Tibial nerve (tissue), 4 donors: ENCODE data around the gene DTX4. TPM values are rescaled to one million over a fixed set of nuclear protein-coding genes. Genes with fewer than 3 reads are reported as not detected.
A peak's percentile ranks its signal among the peaks of the same experiment; 100 is the strongest.

Experiments used
- DNase-seq, 2 donors: peaks; one replicate each; pipeline ENCODE4 v3.0.0-alpha.2; 2019; ENCODE audit warnings: low spot score in 2 of 2
- H3K27ac ChIP-seq, 4 donors: fragments of 200-600 bp; sonication (generic) in 3 of 4; one replicate each; pipeline ENCODE4 v1.5.1; 2017 to 2019; ENCODE audit warnings: mild to moderate bottlenecking in 1 of 4
- H3K27me3 ChIP-seq, 2 donors: fragments of 200-600 bp; sonication (generic) in 1 of 2; one replicate each; pipeline versions ENCODE4 v1.5.1 to v1.6.0; 2017 to 2019
- H3K36me3 ChIP-seq, 3 donors: fragments of 200-600 bp; sonication (generic); one replicate each; pipeline ENCODE4 v1.5.1; 2018 to 2019
- H3K4me1 ChIP-seq, 4 donors: fragments of 200-600 bp; sonication (generic) in 3 of 4; one replicate each; pipeline ENCODE4 v1.5.1; 2017 to 2019
- H3K4me3 ChIP-seq, 4 donors: fragments of 200-600 bp; sonication (generic) in 3 of 4; one replicate each; pipeline ENCODE4 v1.5.1; 2017 to 2019; ENCODE audit warnings: mild to moderate bottlenecking in 1 of 4, moderate library complexity in 1 of 4
- H3K9me3 ChIP-seq, 4 donors: fragments of 200-600 bp; sonication (generic) in 3 of 4; one replicate each; pipeline ENCODE4 v1.5.1; 2017 to 2019
- EP300 ChIP-seq, 2 donors: sonication (generic); formaldehyde crosslinking; IDR thresholded peaks; one replicate each; pipeline ENCODE4 v1.6.1; 2017; ENCODE audit warnings: antibody characterized with exemption in 2 of 2, mild to moderate bottlenecking in 1 of 2
- POLR2A ChIP-seq, 2 donors: fragments of 450-650 bp; IDR thresholded peaks; one replicate each; pipeline ENCODE4 v1.6.1; 2017; ENCODE audit warnings: antibody characterized with exemption in 2 of 2, mild to moderate bottlenecking in 2 of 2, moderate library complexity in 2 of 2
- WGBS, 2 donors: methylation state at CpG; one replicate each; pipeline ENCODE4 v1.1.5; 2018; 5-methylcytosine and 5-hydroxymethylcytosine counted together
- total RNA-seq, 4 donors: library from RNA; depleted of rRNA; stranded (reverse); fragments of >200 nt; gene quantifications; one replicate each; pipeline ENCODE4 v1.1.0, GENCODE V29; 2016
- TF ChIP-seq, protein P1 (sequence below), 5 experiments: fragments of 200-600 bp in 3 of 5; fragments of 450-650 bp in 2 of 5; sonication (generic) in 3 of 5; IDR thresholded peaks; one replicate each; pipeline ENCODE4 v1.5.1; 2016 to 2019; ENCODE audit warnings: antibody characterized with exemption in 5 of 5, mild to moderate bottlenecking in 3 of 5, moderate library complexity in 2 of 5

The DTX4 gene
- total RNA-seq, 4 donors from 2014 or later: 17.7 to 34.5 (median 25.8) TPM

GRCh38 chr11:59218893-59219292 lies 47.0 kb downstream of the DTX4 start:
- Histone ChIP-seq H3K9me3 (no peaks in the 10 kb centered on the region), H3K27me3 (no peaks in the 10 kb centered on the region), H3K27ac (no peak overlapping the region), H3K36me3 (no peaks in the 10 kb centered on the region), H3K4me1 (peaks cover 0 to 69% (median 21%) of the 10 kb centered on the region in 4 donors), H3K4me3 (no peak overlapping the region)
- TF ChIP-seq POLR2A (IDR thresholded peaks at IDR 0.05) (no peak), EP300 (IDR thresholded peaks at IDR 0.05) (no peak)
- TF ChIP-seq, protein P1, sequence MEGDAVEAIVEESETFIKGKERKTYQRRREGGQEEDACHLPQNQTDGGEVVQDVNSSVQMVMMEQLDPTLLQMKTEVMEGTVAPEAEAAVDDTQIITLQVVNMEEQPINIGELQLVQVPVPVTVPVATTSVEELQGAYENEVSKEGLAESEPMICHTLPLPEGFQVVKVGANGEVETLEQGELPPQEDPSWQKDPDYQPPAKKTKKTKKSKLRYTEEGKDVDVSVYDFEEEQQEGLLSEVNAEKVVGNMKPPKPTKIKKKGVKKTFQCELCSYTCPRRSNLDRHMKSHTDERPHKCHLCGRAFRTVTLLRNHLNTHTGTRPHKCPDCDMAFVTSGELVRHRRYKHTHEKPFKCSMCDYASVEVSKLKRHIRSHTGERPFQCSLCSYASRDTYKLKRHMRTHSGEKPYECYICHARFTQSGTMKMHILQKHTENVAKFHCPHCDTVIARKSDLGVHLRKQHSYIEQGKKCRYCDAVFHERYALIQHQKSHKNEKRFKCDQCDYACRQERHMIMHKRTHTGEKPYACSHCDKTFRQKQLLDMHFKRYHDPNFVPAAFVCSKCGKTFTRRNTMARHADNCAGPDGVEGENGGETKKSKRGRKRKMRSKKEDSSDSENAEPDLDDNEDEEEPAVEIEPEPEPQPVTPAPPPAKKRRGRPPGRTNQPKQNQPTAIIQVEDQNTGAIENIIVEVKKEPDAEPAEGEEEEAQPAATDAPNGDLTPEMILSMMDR (IDR thresholded peaks at IDR 0.05): no peak
- WGBS, 2 donors: 68 to 69% methylated on average over 2 of the region's 2 CpGs
- no peak for DNase-seq

DNA sequence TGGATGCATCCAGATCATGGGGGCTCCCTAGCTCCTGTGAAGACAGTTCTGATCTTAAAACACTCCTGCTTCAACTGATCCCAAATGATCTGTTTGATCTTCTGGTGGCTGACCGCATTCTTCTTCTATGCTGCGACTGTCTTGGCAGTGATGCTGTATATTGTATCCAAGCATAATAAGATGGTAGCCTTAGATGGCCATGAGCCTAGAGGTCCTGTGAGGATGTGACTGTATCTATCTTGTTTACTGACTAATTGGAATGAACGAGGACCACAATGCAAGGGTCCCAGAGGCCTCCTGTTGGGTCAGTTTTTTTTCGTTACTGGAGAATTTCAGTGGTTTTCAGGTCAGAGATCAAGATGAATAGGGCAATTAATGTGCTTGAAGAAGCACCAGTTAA lies 47.9 kb downstream of the DTX4 start:
- H3K4me3 ChIP-seq: no peak overlapping the region
- H3K27ac ChIP-seq: no peak overlapping the region
- peaks cover 0 to 79% (median 24%) of the 10 kb centered on the region in 4 donors for H3K4me1 ChIP-seq
- peak in 1 of 2 donors; percentile 48 for DNase-seq
- 46 to 61% methylated on average over 4 of the region's 4 CpGs for WGBS, 2 donors
- no peaks in the 10 kb centered on the region for H3K9me3 ChIP-seq
- no peaks in the 10 kb centered on the region for H3K36me3 ChIP-seq
- TF ChIP-seq POLR2A (IDR thresholded peaks at IDR 0.05) (no peak), EP300 (IDR thresholded peaks at IDR 0.05) (peak in 1 of 2 donors; percentile 28)
- TF ChIP-seq, protein P1 (IDR thresholded peaks at IDR 0.05): no peak
- H3K27me3 ChIP-seq: no peaks in the 10 kb centered on the region

- WGBS, 2 donors: 32 to 38% methylated on average over 4 of the region's 4 CpGs
- Histone ChIP-seq H3K9me3 (no peaks in the 10 kb centered on the region), H3K27ac (peak overlapping the region in 2 of 4 donors; percentile 50 to 70), H3K4me1 (peaks cover 0 to 76% (median 24%) of the 10 kb centered on the region in 4 donors), H3K36me3 (no peaks in the 10 kb centered on the region), H3K4me3 (no peak overlapping the region), H3K27me3 (no peaks in the 10 kb centered on the region)
- DNase-seq: no peak
- TF ChIP-seq POLR2A (IDR thresholded peaks at IDR 0.05): no peak
- TF ChIP-seq, protein P1 (IDR thresholded peaks at IDR 0.05): peak in 1 of 5 experiments; percentile 11
Measured at GRCh38 chr11:59221441-59221840, 49.5 kb downstream of the DTX4 start.

- no peak for DNase-seq
- Histone ChIP-seq H3K36me3 (no peaks in the 10 kb centered on the region), H3K9me3 (no peaks in the 10 kb centered on the region), H3K27ac (peak overlapping the region in 2 of 4 donors; percentile 70 to 71), H3K27me3 (no peaks in the 10 kb centered on the region), H3K4me1 (peaks cover 0 to 67% (median 17%) of the 10 kb centered on the region in 4 donors), H3K4me3 (no peak overlapping the region)
- peak in 1 of 2 donors; percentile 49 for TF ChIP-seq EP300 (IDR thresholded peaks at IDR 0.05)
- TF ChIP-seq, protein P1 (IDR thresholded peaks at IDR 0.05): no peak
- TF ChIP-seq POLR2A (IDR thresholded peaks at IDR 0.05): no peak
- WGBS, 2 donors: 54 to 71% methylated on average over 2 of the region's 2 CpGs
Measured at GRCh38 chr11:59222464-59223060, 50.6 kb downstream of the DTX4 start.

- H3K4me3 ChIP-seq: no peak overlapping the region
- WGBS, 2 donors: 96% methylated on average over 1 of the region's 1 CpG
- H3K4me1 ChIP-seq: peaks cover 0 to 63% (median 14%) of the 10 kb centered on the region in 4 donors
- no peak for TF ChIP-seq EP300 (IDR thresholded peaks at IDR 0.05)
- TF ChIP-seq, protein P1 (IDR thresholded peaks at IDR 0.05): no peak
- TF ChIP-seq POLR2A (IDR thresholded peaks at IDR 0.05): no peak
- H3K36me3 ChIP-seq: no peaks in the 10 kb centered on the region
- peak overlapping the region in 2 of 4 donors; percentile 71 to 76 for H3K27ac ChIP-seq
- no peaks in the 10 kb centered on the region for H3K27me3 ChIP-seq
- no peak for DNase-seq
- H3K9me3 ChIP-seq: no peaks in the 10 kb centered on the region
Measured at GRCh38 chr11:59223177-59223576, 51.2 kb downstream of the DTX4 start.
